ENCODE results near the gene RSF1. TPM values are rescaled to one million over a fixed set of nuclear protein-coding genes. Genes with fewer than 3 reads are reported as not detected.
"Not testable (repeated sequence)": the region's sequence is repeated elsewhere in the genome, so short reads cannot be mapped to it uniquely, and the experiment has no call there.

RSF1 gene
- total and polyA plus RNA-seq, 8 donors, result 5.6 to 34.3 (median 22.9) TPM

GRCh38 chr11:77854838-77855237 lies 34.3 kb upstream of the RSF1 start:
- H3K27ac ChIP-seq, result no peak overlapping the region
- no peaks in the 10 kb centered on the region for H3K4me1 ChIP-seq
- H3K36me3 ChIP-seq, result peaks cover 0 to 4% (median 0%) of the 10 kb centered on the region in 3 donors
- no peak for DNase-seq
- intact Hi-C loops (cut with DNase I), result no loop called here
- H3K4me3 ChIP-seq, result no peak overlapping the region
- H3K27me3 ChIP-seq, result no peaks in the 10 kb centered on the region
- FAIRE-seq, result no peak
- no peaks in the 10 kb centered on the region for H3K9me3 ChIP-seq
- ATAC-seq, result no peak
- TF ChIP-seq, protein P1, sequence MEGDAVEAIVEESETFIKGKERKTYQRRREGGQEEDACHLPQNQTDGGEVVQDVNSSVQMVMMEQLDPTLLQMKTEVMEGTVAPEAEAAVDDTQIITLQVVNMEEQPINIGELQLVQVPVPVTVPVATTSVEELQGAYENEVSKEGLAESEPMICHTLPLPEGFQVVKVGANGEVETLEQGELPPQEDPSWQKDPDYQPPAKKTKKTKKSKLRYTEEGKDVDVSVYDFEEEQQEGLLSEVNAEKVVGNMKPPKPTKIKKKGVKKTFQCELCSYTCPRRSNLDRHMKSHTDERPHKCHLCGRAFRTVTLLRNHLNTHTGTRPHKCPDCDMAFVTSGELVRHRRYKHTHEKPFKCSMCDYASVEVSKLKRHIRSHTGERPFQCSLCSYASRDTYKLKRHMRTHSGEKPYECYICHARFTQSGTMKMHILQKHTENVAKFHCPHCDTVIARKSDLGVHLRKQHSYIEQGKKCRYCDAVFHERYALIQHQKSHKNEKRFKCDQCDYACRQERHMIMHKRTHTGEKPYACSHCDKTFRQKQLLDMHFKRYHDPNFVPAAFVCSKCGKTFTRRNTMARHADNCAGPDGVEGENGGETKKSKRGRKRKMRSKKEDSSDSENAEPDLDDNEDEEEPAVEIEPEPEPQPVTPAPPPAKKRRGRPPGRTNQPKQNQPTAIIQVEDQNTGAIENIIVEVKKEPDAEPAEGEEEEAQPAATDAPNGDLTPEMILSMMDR (IDR thresholded peaks at IDR 0.05), result no peak
- WGBS, 2 donors, result 98% methylated on average over 2 of the region's 2 CpGs

DNA sequence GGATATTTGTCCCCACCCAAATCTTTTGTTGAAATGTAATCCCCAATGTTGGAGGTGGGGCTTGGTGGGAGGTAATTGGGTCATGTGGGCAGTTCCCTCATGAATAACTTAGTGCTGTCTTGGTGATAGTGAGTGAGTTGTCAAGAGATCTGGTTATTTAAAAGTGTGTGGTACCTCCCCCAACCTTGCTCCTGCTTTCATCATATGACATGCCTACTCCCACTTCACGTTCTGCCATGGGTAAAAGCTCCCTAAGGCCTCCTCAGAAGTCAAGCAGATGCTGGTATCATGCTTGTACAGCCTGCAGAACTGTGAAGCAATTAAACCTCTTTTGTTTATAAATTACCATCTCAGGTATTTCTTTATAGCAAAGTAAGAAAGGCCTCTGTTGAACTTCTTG lies 31.0 kb upstream of the RSF1 start:
- FAIRE-seq (no peak), ATAC-seq (no peak), DNase-seq (no peak)
- H3K27ac ChIP-seq, result no peak overlapping the region
- TF ChIP-seq, protein P1 (IDR thresholded peaks at IDR 0.05), result no peak
- 78 to 86% methylated on average over 1 of the region's 1 CpG for WGBS, 2 donors
- no peaks in the 10 kb centered on the region for H3K27me3 ChIP-seq
- no peaks in the 10 kb centered on the region for H3K4me1 ChIP-seq
- H3K9me3 ChIP-seq, result no peaks in the 10 kb centered on the region
- H3K36me3 ChIP-seq, result peaks cover 0 to 4% (median 0%) of the 10 kb centered on the region in 3 donors
- no peak overlapping the region for H3K4me3 ChIP-seq
- intact Hi-C loops (cut with DNase I), result no loop called here

DNA sequence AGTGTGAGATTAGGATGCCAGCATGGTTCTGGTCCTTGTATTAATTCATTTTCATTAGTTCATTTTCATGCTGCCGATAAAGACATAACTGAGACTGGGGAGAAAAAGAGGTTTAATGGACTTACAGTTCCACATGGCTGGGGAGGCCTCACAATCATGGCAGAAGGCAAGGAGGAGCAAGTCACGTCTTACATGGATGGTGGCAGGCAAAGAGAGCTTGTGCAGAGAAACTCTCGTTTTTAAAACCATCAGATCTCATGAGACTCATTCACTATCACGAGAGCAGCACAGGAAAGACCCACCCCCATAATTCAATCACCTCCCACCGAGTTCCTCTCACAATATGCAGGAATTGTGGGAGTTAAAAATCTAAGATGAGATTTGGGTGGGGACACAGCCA lies 23.2 kb upstream of the RSF1 start:
- H3K4me1 ChIP-seq; H3K4me3 ChIP-seq; intact Hi-C loops (cut with DNase I); DNase-seq; H3K27ac ChIP-seq; H3K9me3 ChIP-seq; H3K27me3 ChIP-seq; ATAC-seq; FAIRE-seq: not testable (repeated sequence)
- H3K36me3 ChIP-seq, result peaks cover 0 to 15% (median 0%) of the 10 kb centered on the region in 3 donors
- WGBS, 2 donors, result 88 to 92% methylated on average over 5 of the region's 5 CpGs

DNA sequence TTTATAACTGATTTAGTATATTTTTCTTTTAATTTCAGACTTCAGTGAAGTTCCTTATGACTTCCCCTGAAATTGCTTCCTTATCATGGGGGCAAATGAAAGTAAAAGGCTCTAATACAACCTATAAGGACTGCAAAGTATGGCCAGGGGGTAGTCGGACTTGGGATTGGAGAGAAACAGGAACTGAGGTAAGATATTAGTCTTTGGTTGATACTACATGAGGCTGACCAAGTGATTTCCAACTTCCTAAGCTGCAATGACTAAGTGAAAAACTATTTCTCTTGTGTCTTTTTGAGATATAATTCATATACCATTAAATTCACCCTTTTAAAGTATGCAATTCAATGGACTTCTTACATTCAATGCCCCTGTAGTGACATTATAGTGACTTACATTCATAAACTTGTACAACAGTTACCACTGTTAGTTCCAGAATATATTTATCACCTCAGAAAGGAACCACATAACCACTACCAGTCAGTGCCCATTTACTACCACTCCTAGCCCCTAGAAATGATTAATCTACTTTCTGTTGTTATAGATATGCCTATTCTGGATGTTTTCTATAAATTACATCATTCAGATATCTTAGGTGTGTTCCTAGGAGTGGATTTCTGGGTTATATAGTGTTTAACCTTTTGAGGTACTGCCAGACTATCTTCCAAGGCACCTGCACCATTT lies 22.1 kb upstream of the RSF1 start:
- no peaks in the 10 kb centered on the region for H3K27me3 ChIP-seq
- TF ChIP-seq, protein P1 (IDR thresholded peaks at IDR 0.05), result no peak
- ATAC-seq (no peak), FAIRE-seq (no peak), DNase-seq (no peak)
- no peaks in the 10 kb centered on the region for H3K9me3 ChIP-seq
- intact Hi-C loops (cut with DNase I), result no loop called here
- H3K4me3 ChIP-seq, result no peak overlapping the region
- H3K4me1 ChIP-seq, result no peaks in the 10 kb centered on the region
- H3K36me3 ChIP-seq, result peaks cover 0 to 15% (median 0%) of the 10 kb centered on the region in 3 donors
- H3K27ac ChIP-seq, result no peak overlapping the region
- WGBS, 2 donors, result 73 to 84% methylated on average over 1 of the region's 1 CpG

GRCh38 chr11:77833302-77833701 lies 12.8 kb upstream of the RSF1 start:
- no peak for ATAC-seq

More at GRCh38 chr11:77833302-77833701, 12.8 kb upstream of the RSF1 start:
- DNase-seq (no peak), FAIRE-seq (no peak)
- intact Hi-C loops (cut with DNase I), result no loop called here
- TF ChIP-seq, protein P1 (IDR thresholded peaks at IDR 0.05), result no peak
- WGBS, 2 donors, result 95 to 99% methylated on average over 4 of the region's 4 CpGs
- Histone ChIP-seq H3K4me1 (no peaks in the 10 kb centered on the region), H3K36me3 (no peaks in the 10 kb centered on the region), H3K27me3 (no peaks in the 10 kb centered on the region), H3K9me3 (no peaks in the 10 kb centered on the region), H3K4me3 (no peak overlapping the region), H3K27ac (no peak overlapping the region)

Data from pancreas (tissue), 10 donors.